ENCODE measurements around the gene SUSD5.

SUSD5 gene

DNA sequence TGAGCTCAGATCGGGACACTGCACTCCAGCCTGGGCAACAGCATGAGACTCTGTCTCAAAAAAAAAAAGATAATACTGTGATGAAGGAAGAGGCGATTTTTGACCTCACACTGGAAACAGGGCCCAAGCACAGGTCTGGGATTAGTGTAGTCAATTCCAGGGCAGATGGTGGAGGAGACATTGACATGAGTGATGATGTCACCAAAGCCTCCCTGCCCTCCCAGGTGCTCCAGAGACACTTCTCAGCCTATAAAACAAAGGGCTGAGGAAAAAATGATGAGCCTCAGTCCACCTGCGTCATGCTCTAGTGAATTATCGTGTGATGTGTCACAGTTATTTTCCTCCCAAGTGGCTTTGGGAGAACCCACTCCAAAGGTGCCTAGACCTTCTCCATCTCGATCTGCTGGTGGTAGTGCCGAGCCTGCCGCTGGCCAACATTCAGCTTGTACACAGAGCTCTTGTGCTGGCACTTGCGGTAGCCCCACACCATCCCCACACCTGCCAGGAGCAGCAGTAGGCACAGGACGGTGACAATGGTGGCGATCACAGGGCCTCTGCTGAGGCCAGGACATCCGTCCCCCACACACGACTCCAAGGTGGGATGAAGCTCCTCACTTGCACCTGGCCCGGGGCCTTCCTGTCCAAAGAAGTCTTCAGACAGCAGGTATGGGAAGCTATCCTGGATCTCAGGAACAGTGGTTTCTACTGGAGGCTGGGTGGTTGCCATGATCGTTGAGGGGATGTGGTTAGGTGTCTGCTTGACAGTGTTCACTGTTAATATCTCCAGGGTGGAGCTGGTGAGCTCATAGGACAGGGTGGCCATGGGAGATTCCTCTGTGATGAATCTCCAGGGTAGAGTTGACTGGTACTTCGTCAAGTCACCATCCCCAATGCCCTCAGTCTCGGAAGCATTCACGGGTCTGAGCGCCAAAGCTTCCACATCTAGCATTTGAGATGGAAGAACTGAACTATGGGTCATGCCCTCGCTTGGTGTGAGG, 65.9 kb downstream of the SUSD5 start:
- no peak for DNase-seq (ENCODE audit: low spot score)
- in situ Hi-C loops (cut with MboI; ENCODE audit: low sequenced_read_pairs, unreplicated experiment) = no loop called here
- TF ChIP-seq, protein P1, sequence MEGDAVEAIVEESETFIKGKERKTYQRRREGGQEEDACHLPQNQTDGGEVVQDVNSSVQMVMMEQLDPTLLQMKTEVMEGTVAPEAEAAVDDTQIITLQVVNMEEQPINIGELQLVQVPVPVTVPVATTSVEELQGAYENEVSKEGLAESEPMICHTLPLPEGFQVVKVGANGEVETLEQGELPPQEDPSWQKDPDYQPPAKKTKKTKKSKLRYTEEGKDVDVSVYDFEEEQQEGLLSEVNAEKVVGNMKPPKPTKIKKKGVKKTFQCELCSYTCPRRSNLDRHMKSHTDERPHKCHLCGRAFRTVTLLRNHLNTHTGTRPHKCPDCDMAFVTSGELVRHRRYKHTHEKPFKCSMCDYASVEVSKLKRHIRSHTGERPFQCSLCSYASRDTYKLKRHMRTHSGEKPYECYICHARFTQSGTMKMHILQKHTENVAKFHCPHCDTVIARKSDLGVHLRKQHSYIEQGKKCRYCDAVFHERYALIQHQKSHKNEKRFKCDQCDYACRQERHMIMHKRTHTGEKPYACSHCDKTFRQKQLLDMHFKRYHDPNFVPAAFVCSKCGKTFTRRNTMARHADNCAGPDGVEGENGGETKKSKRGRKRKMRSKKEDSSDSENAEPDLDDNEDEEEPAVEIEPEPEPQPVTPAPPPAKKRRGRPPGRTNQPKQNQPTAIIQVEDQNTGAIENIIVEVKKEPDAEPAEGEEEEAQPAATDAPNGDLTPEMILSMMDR (IDR thresholded peaks at IDR 0.05; ENCODE audit: borderline replicate concordance, control extremely low read depth, extremely low read depth, insufficient read depth, missing control alignments) = no peak

DNA sequence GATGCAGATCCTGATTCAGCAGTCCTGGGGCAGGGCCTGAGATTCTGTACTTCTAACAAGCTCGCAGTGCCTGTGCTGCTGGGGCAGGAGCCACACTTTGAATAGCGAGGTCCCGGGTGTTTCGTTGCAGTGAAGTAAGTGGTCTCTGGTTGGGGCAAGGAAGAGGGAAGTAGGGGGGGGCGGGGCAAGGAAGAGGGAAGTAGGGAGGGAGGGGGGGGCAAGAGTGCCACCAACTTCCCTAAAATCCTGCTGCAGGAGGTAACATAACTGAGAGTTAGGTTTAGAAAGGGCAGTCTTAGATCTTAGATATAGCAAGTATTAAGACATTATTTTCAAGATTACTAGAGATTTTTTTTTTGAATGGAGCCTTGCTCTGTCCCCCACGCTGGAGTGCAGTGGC, 69.3 kb downstream of the SUSD5 start:
- no peak for DNase-seq (ENCODE audit: low spot score)
- TF ChIP-seq, protein P1 (IDR thresholded peaks at IDR 0.05; ENCODE audit: borderline replicate concordance, control extremely low read depth, extremely low read depth, insufficient read depth, missing control alignments) = no peak
- in situ Hi-C loops (cut with MboI; ENCODE audit: low sequenced_read_pairs, unreplicated experiment) = no loop called here

DNA sequence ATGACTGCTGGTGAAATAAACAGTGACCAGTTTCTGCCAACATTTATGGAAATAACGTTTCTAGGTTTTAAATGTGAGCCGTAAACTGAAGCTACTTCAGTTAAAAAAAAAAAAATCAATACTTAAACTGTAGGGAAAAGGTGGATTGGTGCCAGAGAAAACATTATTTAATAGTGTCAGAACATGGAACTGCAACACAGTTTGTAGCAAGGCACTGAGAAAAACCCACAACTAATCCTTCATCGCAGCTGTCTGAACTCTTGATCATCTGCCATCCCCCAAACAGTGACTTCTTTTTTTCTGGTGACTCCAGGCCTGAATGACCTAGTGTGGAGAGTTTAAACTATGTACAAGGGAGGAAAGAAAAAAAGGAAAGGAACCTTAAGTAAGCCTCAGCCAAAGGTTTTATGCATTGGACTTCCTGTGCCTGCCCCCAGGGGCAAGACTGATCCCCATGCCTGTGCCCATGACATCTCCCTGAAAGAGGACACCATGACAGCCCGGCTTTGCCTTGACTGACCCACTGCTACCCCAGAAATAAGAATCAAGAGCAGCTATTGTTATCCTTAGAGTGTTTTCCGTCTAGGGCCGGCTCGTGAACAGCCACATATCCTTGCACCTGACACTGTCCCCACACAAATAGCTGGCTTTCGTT, 71.7 kb downstream of the SUSD5 start:
- TF ChIP-seq, protein P1 (IDR thresholded peaks at IDR 0.05; ENCODE audit: borderline replicate concordance, control extremely low read depth, extremely low read depth, insufficient read depth, missing control alignments) = no peak
- no peak for DNase-seq (ENCODE audit: low spot score)
- in situ Hi-C loops (cut with MboI; ENCODE audit: low sequenced_read_pairs, unreplicated experiment) = no loop called here

DNA sequence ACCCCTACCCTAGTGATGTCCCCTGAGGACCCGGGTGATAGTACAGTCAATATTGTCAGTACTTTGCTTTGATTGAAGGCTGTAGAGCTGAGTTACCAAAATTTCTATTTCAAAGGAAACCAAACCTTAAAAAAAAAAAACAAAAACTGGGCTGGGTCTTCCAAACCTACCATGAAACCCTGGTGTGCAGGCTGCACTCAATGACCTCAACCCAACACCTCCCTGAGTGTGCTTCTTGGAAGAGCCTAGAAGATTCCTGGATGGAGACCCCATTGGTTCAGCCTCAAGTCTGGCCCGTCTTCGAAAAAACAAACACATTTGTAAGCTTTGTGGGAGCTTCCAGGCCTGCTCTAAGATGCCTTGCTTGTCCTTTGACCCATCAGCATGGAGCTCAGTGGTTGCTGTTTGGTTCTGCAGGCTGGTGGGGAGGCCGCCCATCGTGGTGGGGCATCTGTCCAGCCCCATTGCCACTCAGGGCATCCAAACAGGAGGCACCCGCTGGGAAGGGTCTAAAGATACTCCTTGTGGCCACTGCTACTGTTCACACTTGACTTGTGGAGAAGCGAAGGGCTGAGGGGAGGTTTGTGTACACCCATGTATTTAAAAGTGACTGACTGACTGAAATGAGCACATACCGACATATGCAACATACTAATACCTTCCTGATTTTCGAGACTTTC, 72.6 kb downstream of the SUSD5 start:
- TF ChIP-seq, protein P1 (IDR thresholded peaks at IDR 0.05; ENCODE audit: borderline replicate concordance, control extremely low read depth, extremely low read depth, insufficient read depth, missing control alignments) = no peak
- in situ Hi-C loops (cut with MboI; ENCODE audit: low sequenced_read_pairs, unreplicated experiment) = no loop called here
- DNase-seq (ENCODE audit: low spot score) = no peak

DNA sequence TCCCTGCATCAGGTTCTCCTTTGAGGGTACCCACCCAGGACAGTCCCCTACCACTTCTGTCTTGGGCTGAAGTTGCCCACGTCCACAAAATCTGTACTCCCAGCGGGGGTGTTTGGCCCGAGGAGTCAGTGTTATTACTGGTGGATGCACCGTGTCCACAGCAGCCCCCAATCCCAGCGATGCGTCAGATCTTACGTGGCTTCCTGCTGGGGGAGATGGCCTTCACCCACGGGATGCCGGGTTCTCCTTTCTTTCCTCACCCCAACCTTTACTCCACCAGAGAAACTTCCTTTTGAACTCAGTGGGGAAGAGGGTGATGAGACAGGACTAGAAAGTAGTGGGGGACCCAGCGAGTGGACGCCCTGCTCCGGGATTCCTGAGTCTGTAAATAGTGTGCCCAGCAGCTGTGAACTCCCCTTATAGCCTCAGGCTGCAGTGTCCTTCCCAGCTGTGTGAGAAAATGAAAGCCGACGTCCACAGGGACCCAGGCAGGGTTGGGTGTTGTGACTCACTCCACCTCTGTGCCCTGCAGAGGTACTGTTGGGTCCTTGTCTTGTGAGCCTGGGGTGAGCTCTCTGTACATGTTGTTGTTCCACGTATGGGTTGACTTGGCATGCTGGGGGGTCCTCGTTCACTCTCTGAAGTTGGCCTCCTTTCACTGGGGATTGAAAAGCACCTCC, 73.2 kb downstream of the SUSD5 start:
- no peak for DNase-seq (ENCODE audit: low spot score)
- TF ChIP-seq, protein P1 (IDR thresholded peaks at IDR 0.05; ENCODE audit: borderline replicate concordance, control extremely low read depth, extremely low read depth, insufficient read depth, missing control alignments) = no peak
- in situ Hi-C loops (cut with MboI; ENCODE audit: low sequenced_read_pairs, unreplicated experiment) = no loop called here

DNA sequence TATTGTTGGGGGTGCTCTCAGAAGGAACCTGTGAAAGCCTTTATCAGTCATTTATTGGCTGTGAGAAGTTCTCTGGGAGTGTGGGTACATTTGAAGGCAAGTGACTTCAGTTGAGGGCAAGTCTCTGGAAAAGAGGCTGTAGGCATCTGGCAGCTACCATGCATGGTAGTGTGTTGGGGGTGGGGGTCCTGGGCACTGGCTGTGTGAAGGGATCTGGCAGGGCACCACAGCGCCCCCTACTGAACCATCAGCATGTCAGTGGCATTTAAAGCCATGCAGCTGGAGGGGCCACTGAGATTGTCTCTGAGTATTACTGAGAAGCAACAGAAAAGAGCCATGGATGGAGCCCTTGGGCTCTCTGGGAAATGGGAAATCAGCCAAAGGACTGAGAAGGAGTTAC, 74.2 kb downstream of the SUSD5 start:
- DNase-seq (ENCODE audit: low spot score) = peak; percentile 52
- in situ Hi-C loops (cut with MboI; ENCODE audit: low sequenced_read_pairs, unreplicated experiment) = no loop called here
- TF ChIP-seq, protein P1 (IDR thresholded peaks at IDR 0.05; ENCODE audit: borderline replicate concordance, control extremely low read depth, extremely low read depth, insufficient read depth, missing control alignments) = peak; percentile 48
